ENCODE results near the gene TPRG1L.

Gene TPRG1L

DNA sequence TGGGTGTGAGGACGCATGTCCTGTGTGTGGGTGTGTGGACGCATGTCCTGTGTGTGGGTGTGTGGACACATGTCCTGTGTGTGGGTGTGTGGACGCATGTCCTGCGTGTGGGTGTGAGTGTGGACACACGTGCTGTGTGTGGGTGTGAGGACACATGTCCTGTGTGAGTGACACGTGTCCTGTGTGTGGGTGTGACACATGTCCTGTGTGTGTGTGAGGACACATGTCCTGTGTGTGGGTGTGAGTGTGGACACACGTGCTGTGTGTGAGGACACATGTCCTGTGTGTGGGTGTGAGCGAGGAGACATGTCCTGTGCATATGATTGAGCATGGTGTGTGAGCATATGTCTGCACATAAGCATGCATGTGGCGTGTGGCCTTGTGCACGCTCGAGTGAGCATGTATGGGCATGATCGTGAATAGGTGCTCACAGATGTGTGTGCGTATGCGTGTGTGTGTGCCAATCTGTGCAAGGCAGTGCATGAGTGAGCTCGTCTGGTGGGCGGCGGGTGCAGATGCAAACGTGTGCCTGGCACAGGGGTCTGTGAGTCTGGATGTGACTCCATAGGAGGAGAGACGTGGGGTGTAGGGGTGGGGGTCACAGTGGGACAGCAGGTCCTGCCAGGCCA lies 38.8 kb upstream of the TPRG1L start:
- no peak overlapping the region for H3K27ac ChIP-seq (ENCODE audit: low read length)
- TF ChIP-seq, protein P1, sequence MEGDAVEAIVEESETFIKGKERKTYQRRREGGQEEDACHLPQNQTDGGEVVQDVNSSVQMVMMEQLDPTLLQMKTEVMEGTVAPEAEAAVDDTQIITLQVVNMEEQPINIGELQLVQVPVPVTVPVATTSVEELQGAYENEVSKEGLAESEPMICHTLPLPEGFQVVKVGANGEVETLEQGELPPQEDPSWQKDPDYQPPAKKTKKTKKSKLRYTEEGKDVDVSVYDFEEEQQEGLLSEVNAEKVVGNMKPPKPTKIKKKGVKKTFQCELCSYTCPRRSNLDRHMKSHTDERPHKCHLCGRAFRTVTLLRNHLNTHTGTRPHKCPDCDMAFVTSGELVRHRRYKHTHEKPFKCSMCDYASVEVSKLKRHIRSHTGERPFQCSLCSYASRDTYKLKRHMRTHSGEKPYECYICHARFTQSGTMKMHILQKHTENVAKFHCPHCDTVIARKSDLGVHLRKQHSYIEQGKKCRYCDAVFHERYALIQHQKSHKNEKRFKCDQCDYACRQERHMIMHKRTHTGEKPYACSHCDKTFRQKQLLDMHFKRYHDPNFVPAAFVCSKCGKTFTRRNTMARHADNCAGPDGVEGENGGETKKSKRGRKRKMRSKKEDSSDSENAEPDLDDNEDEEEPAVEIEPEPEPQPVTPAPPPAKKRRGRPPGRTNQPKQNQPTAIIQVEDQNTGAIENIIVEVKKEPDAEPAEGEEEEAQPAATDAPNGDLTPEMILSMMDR (IDR thresholded peaks at IDR 0.05; ENCODE audit: low read depth, low read length): no peak
- TF ChIP-seq EZH2phosphoT487 (IDR thresholded peaks at IDR 0.05; ENCODE audit: low read depth): no peak
- no peak overlapping the region for H3K9ac ChIP-seq (ENCODE audit: low read length)
- H3K4me1 ChIP-seq (ENCODE audit: low read length): no peaks in the 10 kb centered on the region
- H4K20me1 ChIP-seq (ENCODE audit: insufficient read depth, low read length): no peaks in the 10 kb centered on the region
- no peak overlapping the region for H2AFZ ChIP-seq (ENCODE audit: low read depth, low read length)
- H3K4me2 ChIP-seq (ENCODE audit: low read length): no peak overlapping the region
- H3K27me3 ChIP-seq (ENCODE audit: low read depth, low read length): no peaks in the 10 kb centered on the region
- H3K36me3 ChIP-seq (replicated peaks; ENCODE audit: low read depth, low read length): no peaks in the 10 kb centered on the region
- H3K79me2 ChIP-seq (ENCODE audit: low read length): no peaks in the 10 kb centered on the region
- no peak overlapping the region for H3K4me3 ChIP-seq (ENCODE audit: low read length)
- no peaks in the 10 kb centered on the region for H3K9me3 ChIP-seq (ENCODE audit: insufficient read depth, low read length)

DNA sequence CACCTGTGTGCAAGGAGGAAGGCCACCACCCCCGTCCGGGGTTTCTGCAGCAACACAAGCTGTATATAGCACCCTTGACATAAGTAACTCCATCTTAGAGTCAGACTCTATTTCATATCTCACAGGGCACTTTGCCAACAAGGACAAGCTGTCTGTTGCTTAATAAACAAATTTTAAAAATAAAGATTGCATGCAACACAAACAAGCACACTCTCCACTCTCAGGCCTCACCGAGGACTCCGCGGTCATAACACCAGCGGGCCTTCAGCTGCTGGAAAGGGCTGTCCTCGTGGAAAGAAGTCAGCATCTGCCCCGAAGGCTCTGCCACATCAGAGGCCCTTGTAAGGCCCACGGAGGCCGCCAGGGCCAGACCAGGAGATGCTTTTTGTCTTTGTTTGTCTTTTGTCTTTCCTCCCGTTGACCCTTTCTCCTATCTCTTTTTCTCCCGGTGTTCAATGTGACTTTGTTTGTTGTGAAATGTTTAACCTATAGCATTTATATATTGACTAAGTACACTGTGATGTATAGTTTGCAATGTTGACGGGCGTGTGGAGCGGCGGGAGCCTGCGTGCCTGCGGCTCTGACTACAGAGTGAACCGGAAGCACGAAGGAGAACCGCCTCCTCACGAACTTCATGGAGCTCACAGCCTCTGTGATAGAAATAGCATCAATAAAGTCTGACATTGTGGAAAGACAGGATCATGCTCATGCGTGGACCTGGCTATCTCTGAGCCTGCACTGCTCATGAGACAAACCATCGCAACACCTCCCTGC lies 37.6 kb upstream of the TPRG1L start:
- H3K4me1 ChIP-seq (ENCODE audit: low read length): no peaks in the 10 kb centered on the region
- H3K79me2 ChIP-seq (ENCODE audit: low read length): no peaks in the 10 kb centered on the region
- H3K36me3 ChIP-seq (replicated peaks; ENCODE audit: low read depth, low read length): no peaks in the 10 kb centered on the region
- H3K4me2 ChIP-seq (ENCODE audit: low read length): no peak overlapping the region
- H3K9ac ChIP-seq (ENCODE audit: low read length): no peak overlapping the region
- H3K27ac ChIP-seq (ENCODE audit: low read length): no peak overlapping the region
- no peaks in the 10 kb centered on the region for H4K20me1 ChIP-seq (ENCODE audit: insufficient read depth, low read length)
- H3K4me3 ChIP-seq (ENCODE audit: low read length): no peak overlapping the region
- H3K27me3 ChIP-seq (ENCODE audit: low read depth, low read length): no peaks in the 10 kb centered on the region
- H3K9me3 ChIP-seq (ENCODE audit: insufficient read depth, low read length): no peaks in the 10 kb centered on the region
- TF ChIP-seq EZH2phosphoT487 (IDR thresholded peaks at IDR 0.05; ENCODE audit: low read depth): no peak
- TF ChIP-seq, protein P1 (IDR thresholded peaks at IDR 0.05; ENCODE audit: low read depth, low read length): no peak
- H2AFZ ChIP-seq (ENCODE audit: low read depth, low read length): no peak overlapping the region

DNA sequence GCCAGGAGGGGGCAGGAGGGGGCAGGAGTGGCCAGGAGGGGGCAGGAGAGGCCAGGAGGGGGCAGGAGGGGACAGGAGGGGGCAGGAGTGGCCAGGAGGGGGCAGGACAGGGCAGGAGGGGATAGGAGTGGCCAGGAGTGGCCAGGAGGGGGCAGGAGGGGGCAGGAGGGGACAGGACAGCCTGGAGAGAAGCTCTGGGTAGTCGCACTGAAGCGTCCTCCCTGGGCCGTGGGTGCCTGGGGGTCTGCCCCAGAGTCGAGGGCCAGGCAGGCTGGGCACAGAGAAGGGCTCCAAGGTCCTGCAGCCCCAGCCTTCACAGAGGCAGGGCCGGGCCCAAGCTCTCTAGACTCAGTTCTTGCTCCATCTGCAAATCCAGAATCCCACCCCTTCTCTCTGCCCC lies 36.4 kb upstream of the TPRG1L start:
- Histone ChIP-seq H3K9ac (ENCODE audit: low read length) (no peak overlapping the region), H3K36me3 (replicated peaks; ENCODE audit: low read depth, low read length) (no peaks in the 10 kb centered on the region), H3K9me3 (ENCODE audit: insufficient read depth, low read length) (no peaks in the 10 kb centered on the region), H3K4me2 (ENCODE audit: low read length) (no peak overlapping the region), H3K79me2 (ENCODE audit: low read length) (no peaks in the 10 kb centered on the region), H3K4me3 (ENCODE audit: low read length) (no peak overlapping the region), H3K27ac (ENCODE audit: low read length) (no peak overlapping the region), H3K4me1 (ENCODE audit: low read length) (no peaks in the 10 kb centered on the region), H2AFZ (ENCODE audit: low read depth, low read length) (no peak overlapping the region), H4K20me1 (ENCODE audit: insufficient read depth, low read length) (no peaks in the 10 kb centered on the region), H3K27me3 (ENCODE audit: low read depth, low read length) (no peaks in the 10 kb centered on the region)
- TF ChIP-seq, protein P1 (IDR thresholded peaks at IDR 0.05; ENCODE audit: low read depth, low read length): no peak
- no peak for TF ChIP-seq EZH2phosphoT487 (IDR thresholded peaks at IDR 0.05; ENCODE audit: low read depth)

DNA sequence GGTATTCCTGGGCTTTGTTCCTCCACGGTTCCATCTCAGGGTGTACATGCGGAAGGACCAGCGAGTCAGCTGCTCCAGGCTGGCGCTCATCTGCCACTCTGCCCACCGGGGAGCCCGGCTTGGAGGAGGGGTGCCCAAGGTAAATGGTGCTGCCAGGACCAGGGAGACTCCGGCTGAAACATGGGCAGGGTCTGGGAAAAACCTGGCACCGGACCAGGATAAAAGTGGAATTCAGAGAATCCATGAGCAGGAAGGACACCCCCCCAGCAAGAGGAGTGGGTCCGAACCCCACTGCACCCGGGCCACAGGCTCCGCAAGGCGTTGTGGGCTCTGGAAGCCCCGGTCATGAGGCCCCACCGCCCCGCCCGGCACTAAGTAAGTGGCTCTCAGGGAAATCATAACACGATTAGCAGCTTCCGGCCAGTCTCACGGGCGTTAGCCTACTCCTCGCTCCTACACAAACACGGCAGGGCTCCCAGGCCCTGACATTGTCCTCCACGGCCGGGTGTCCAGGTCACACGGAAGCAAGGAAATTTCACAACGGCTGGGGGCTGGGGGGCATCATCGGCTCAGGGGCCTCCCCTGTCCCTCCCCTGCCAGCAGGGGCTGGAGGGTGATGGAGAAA lies 34.6 kb upstream of the TPRG1L start:
- no peak overlapping the region for H3K4me3 ChIP-seq (ENCODE audit: low read length)
- no peak for TF ChIP-seq EZH2phosphoT487 (IDR thresholded peaks at IDR 0.05; ENCODE audit: low read depth)
- TF ChIP-seq, protein P1 (IDR thresholded peaks at IDR 0.05; ENCODE audit: low read depth, low read length): no peak
- no peak overlapping the region for H2AFZ ChIP-seq (ENCODE audit: low read depth, low read length)
- H3K36me3 ChIP-seq (replicated peaks; ENCODE audit: low read depth, low read length): no peaks in the 10 kb centered on the region
- no peaks in the 10 kb centered on the region for H3K27me3 ChIP-seq (ENCODE audit: low read depth, low read length)
- no peaks in the 10 kb centered on the region for H3K4me1 ChIP-seq (ENCODE audit: low read length)
- H3K9ac ChIP-seq (ENCODE audit: low read length): no peak overlapping the region
- no peaks in the 10 kb centered on the region for H3K79me2 ChIP-seq (ENCODE audit: low read length)
- no peak overlapping the region for H3K27ac ChIP-seq (ENCODE audit: low read length)
- no peaks in the 10 kb centered on the region for H4K20me1 ChIP-seq (ENCODE audit: insufficient read depth, low read length)
- H3K4me2 ChIP-seq (ENCODE audit: low read length): no peak overlapping the region
- no peaks in the 10 kb centered on the region for H3K9me3 ChIP-seq (ENCODE audit: insufficient read depth, low read length)

All from OCI-LY3 (cell line).